GM13977 (cell line): Measurements from ENCODE around the gene TRAPPC2L.

Experiments
- DNase-seq: peaks from one replicate; pipeline ENCODE4 v3.0.0; 2012; ENCODE audit warnings: low spot score
- CTCF ChIP-seq: IDR thresholded peaks from 2 replicates; pipeline ENCODE4 v1.5.1; 2012; ENCODE audit warnings: mild to moderate bottlenecking, control low read depth; ENCODE audit not compliant: insufficient read depth; ENCODE audit errors: extremely low read depth, missing control alignments
- in situ Hi-C: fragments of 300-500 bp; cut with MboI; formaldehyde crosslinking; loops from one replicate; pipeline ENCODE4 v1.12.0; 2022; ENCODE audit warnings: low sequenced_read_pairs, low pct_unique_long_range_greater_than_20kb, mixed read lengths, inconsistent platforms; ENCODE audit not compliant: unreplicated experiment

The TRAPPC2L gene

GRCh38 chr16:88839026-88839529 lies 17.8 kb upstream of the TRAPPC2L start:
- no peak for DNase-seq
- TF ChIP-seq CTCF: peak; percentile 7
- in situ Hi-C loops: no loop called here

- DNase-seq: no peak
- TF ChIP-seq CTCF: no peak
Observed at GRCh38 chr16:88839745-88840599, 17.0 kb upstream of the TRAPPC2L start.

GRCh38 chr16:88840600-88841215 lies 16.2 kb upstream of the TRAPPC2L start:
- no peak for DNase-seq
- in situ Hi-C loops: no loop called here
- TF ChIP-seq CTCF: no peak

More at GRCh38 chr16:88839745-88840599, 17.0 kb upstream of the TRAPPC2L start:
- in situ Hi-C loops: no loop called here

- in situ Hi-C loops: no loop called here
- no peak for TF ChIP-seq CTCF
- DNase-seq: no peak
Observed at GRCh38 chr16:88841521-88842307, 15.2 kb upstream of the TRAPPC2L start.

GRCh38 chr16:88842308-88842756 lies 14.6 kb upstream of the TRAPPC2L start:
- no peak for TF ChIP-seq CTCF
- in situ Hi-C loops: no loop called here
- no peak for DNase-seq

- TF ChIP-seq CTCF: no peak
- no peak for DNase-seq
- in situ Hi-C loops: no loop called here
Observed at GRCh38 chr16:88842806-88843205, 14.1 kb upstream of the TRAPPC2L start.
